Astrocyte (in vitro differentiated cells and primary cell): ENCODE data around the gene RAB14. TPM values are rescaled to one million over a fixed set of nuclear protein-coding genes. Genes with fewer than 3 reads are reported as not detected.

Source experiments
- DNase-seq: peaks from one replicate; pipeline ENCODE4 v3.0.0-alpha.2; 2010; ENCODE audit warnings: low read depth
- FAIRE-seq: peaks from 2 replicates; lab custom pipeline; 2011; peaks lifted over from hg19 to GRCh38; lab: Jason Lieb, UNC
- H2AFZ ChIP-seq: 2 replicates; pipeline ENCODE4 v1.6.0; 2012; ENCODE audit warnings: low read depth, low read length, inconsistent platforms
- H3K27ac ChIP-seq: 2 replicates; pipeline ENCODE4 v1.5.1; 2011; ENCODE audit warnings: low read depth, low read length, inconsistent platforms
- H3K27me3 ChIP-seq: 2 replicates; pipeline ENCODE4 v1.6.0; 2011; ENCODE audit warnings: low read length, inconsistent platforms; ENCODE audit not compliant: insufficient read depth
- H3K36me3 ChIP-seq: 2 replicates; pipeline ENCODE4 v1.5.1; 2011; ENCODE audit warnings: low read length, inconsistent platforms; ENCODE audit not compliant: insufficient read depth
- H3K4me1 ChIP-seq: 2 replicates; pipeline ENCODE4 v1.5.1; 2011; ENCODE audit warnings: low read length, inconsistent platforms; ENCODE audit not compliant: insufficient read depth
- H3K4me2 ChIP-seq: 2 replicates; pipeline ENCODE4 v1.6.0; 2012; ENCODE audit warnings: low read length, inconsistent platforms
- H3K4me3 ChIP-seq: 2 replicates; pipeline ENCODE4 v1.5.1; 2011; ENCODE audit warnings: low read depth, mild to moderate bottlenecking, low read length, inconsistent platforms; ENCODE audit not compliant: insufficient read depth
- H3K79me2 ChIP-seq: 2 replicates; pipeline ENCODE4 v1.6.0; 2012; ENCODE audit warnings: mild to moderate bottlenecking, low read length, inconsistent platforms; ENCODE audit not compliant: insufficient read depth
- H3K9ac ChIP-seq: 2 replicates; pipeline ENCODE4 v1.6.0; 2012; ENCODE audit warnings: mild to moderate bottlenecking, low read length, inconsistent platforms
- H3K9me3 ChIP-seq: 2 replicates; pipeline ENCODE4 v1.5.1; 2012; ENCODE audit warnings: low read depth, mild to moderate bottlenecking, low read length, inconsistent platforms; ENCODE audit not compliant: insufficient read depth
- H4K20me1 ChIP-seq: 2 replicates; pipeline ENCODE4 v1.6.0; 2012; ENCODE audit warnings: low read length, inconsistent platforms; ENCODE audit not compliant: insufficient read depth
- H3K27ac Mint-ChIP-seq: one replicate; pipeline ENCODE4 v1.8.0; 2021; ENCODE audit warnings: mild to moderate bottlenecking, mixed read lengths; ENCODE audit not compliant: unreplicated experiment
- H3K27me3 Mint-ChIP-seq: one replicate; pipeline ENCODE4 v1.8.0; 2021; ENCODE audit warnings: low read depth, mixed read lengths; ENCODE audit not compliant: unreplicated experiment
- H3K36me3 Mint-ChIP-seq: one replicate; pipeline ENCODE4 v1.8.0; 2021; ENCODE audit warnings: low read depth, mixed read lengths; ENCODE audit not compliant: unreplicated experiment
- H3K4me1 Mint-ChIP-seq: one replicate; pipeline ENCODE4 v1.8.0; 2021; ENCODE audit warnings: low read depth, mixed read lengths; ENCODE audit not compliant: unreplicated experiment
- H3K4me3 Mint-ChIP-seq: one replicate; pipeline ENCODE4 v1.8.0; 2021; ENCODE audit warnings: mild to moderate bottlenecking, moderate library complexity, mixed read lengths; ENCODE audit not compliant: unreplicated experiment
- H3K9me3 Mint-ChIP-seq: one replicate; pipeline ENCODE4 v1.8.0; 2021; ENCODE audit warnings: mild to moderate bottlenecking, mixed read lengths; ENCODE audit not compliant: unreplicated experiment
- CTCF ChIP-seq: IDR thresholded peaks from 2 replicates; pipeline ENCODE4 v1.5.1; 2011; ENCODE audit warnings: low read depth, mild to moderate bottlenecking, inconsistent platforms, low read length, moderate library complexity; ENCODE audit not compliant: insufficient read depth
- EZH2 ChIP-seq: IDR thresholded peaks from 2 replicates; pipeline ENCODE4 v1.6.1; 2012; ENCODE audit warnings: mild to moderate bottlenecking, low read length, inconsistent platforms; ENCODE audit not compliant: insufficient read depth
- total RNA-seq: library from RNA; stranded (reverse); gene quantifications from 2 replicates; pipeline ENCODE4 v1.2.1, GENCODE V29; 2021

Gene RAB14
- total RNA-seq, 1 donor from 2014 or later, result 72.1 TPM

- Mint-ChIP-seq H3K27ac (no peak overlapping the region), H3K4me3 (no peak overlapping the region)
- TF ChIP-seq CTCF, result no peak
- no peak for TF ChIP-seq EZH2
Measured at GRCh38 chr9:121168052-121168451, 33.6 kb downstream of the RAB14 start.

GRCh38 chr9:121160025-121160424 is 41.6 kb downstream of the RAB14 start:
- FAIRE-seq (no peak), DNase-seq (no peak)
- H3K36me3 ChIP-seq, result peaks cover 6% of the 10 kb centered on the region
- TF ChIP-seq EZH2 (no peak), CTCF (no peak)
- no peak overlapping the region for H3K27ac ChIP-seq
- no peaks in the 10 kb centered on the region for H4K20me1 ChIP-seq
- H3K4me1 ChIP-seq, result peaks cover under 1% of the 10 kb centered on the region
- Mint-ChIP-seq H3K9me3 (no peaks in the 10 kb centered on the region), H3K27me3 (no peaks in the 10 kb centered on the region), H3K36me3 (no peaks in the 10 kb centered on the region), H3K4me1 (peaks cover 7% of the 10 kb centered on the region), H3K4me3 (no peak overlapping the region), H3K27ac (no peak overlapping the region)
- no peak overlapping the region for H3K9ac ChIP-seq
- no peak overlapping the region for H3K4me3 ChIP-seq
- H3K79me2 ChIP-seq, result no peaks in the 10 kb centered on the region
- H3K4me2 ChIP-seq, result no peak overlapping the region
- no peaks in the 10 kb centered on the region for H3K9me3 ChIP-seq
- H3K27me3 ChIP-seq, result no peaks in the 10 kb centered on the region
- no peak overlapping the region for H2AFZ ChIP-seq

More at GRCh38 chr9:121168052-121168451, 33.6 kb downstream of the RAB14 start:
- no peak overlapping the region for H3K27ac ChIP-seq
- peaks cover under 1% of the 10 kb centered on the region for H3K4me1 Mint-ChIP-seq
- no peak overlapping the region for H2AFZ ChIP-seq
- H3K36me3 ChIP-seq, result peaks cover 27% of the 10 kb centered on the region
- H3K27me3 Mint-ChIP-seq, result no peaks in the 10 kb centered on the region
- no peaks in the 10 kb centered on the region for H3K79me2 ChIP-seq
- H3K27me3 ChIP-seq, result no peaks in the 10 kb centered on the region
- FAIRE-seq (no peak), DNase-seq (no peak)
- H3K9me3 Mint-ChIP-seq, result no peaks in the 10 kb centered on the region
- no peaks in the 10 kb centered on the region for H3K4me1 ChIP-seq
- H3K9me3 ChIP-seq, result no peaks in the 10 kb centered on the region
- H3K9ac ChIP-seq, result no peak overlapping the region
- H3K4me3 ChIP-seq, result no peak overlapping the region
- H4K20me1 ChIP-seq, result no peaks in the 10 kb centered on the region
- no peak overlapping the region for H3K4me2 ChIP-seq
- H3K36me3 Mint-ChIP-seq, result peaks cover 15% of the 10 kb centered on the region

GRCh38 chr9:121157939-121158338 is 43.7 kb downstream of the RAB14 start:
- Histone ChIP-seq H3K79me2 (no peaks in the 10 kb centered on the region), H3K9me3 (no peaks in the 10 kb centered on the region), H3K27ac (no peak overlapping the region), H3K4me2 (no peak overlapping the region), H3K36me3 (peaks cover 6% of the 10 kb centered on the region), H4K20me1 (no peaks in the 10 kb centered on the region), H3K9ac (no peak overlapping the region), H3K4me3 (no peak overlapping the region), H3K4me1 (peaks cover 5% of the 10 kb centered on the region), H3K27me3 (no peaks in the 10 kb centered on the region), H2AFZ (no peak overlapping the region)
- TF ChIP-seq CTCF (no peak), EZH2 (no peak)
- no peaks in the 10 kb centered on the region for H3K9me3 Mint-ChIP-seq
- H3K27ac Mint-ChIP-seq, result no peak overlapping the region
- FAIRE-seq (no peak), DNase-seq (no peak)
- H3K36me3 Mint-ChIP-seq, result no peaks in the 10 kb centered on the region
- H3K4me3 Mint-ChIP-seq, result no peak overlapping the region
- peaks cover 19% of the 10 kb centered on the region for H3K4me1 Mint-ChIP-seq
- no peaks in the 10 kb centered on the region for H3K27me3 Mint-ChIP-seq
